SK-N-SH treated with all-trans-retinoic acid at 6 μM for 48 hours (cell line): Measurements from ENCODE around the gene EPDR1.

Experiments used
- GLIS3 ChIP-seq: fragments of 250-450 bp; sonication (Bioruptor Pico); IDR thresholded peaks from 2 replicates; pipeline ENCODE4 v1.5.0; 2020; ENCODE audit warnings: mild to moderate bottlenecking, moderate library complexity
- ISL1 ChIP-seq: fragments of 250-450 bp; sonication (Bioruptor Pico); IDR thresholded peaks from 2 replicates; pipeline ENCODE4 v2.1.2; 2022; ENCODE audit warnings: mild to moderate bottlenecking, moderate library complexity
- OSR1 ChIP-seq: fragments of 250-450 bp; sonication (Bioruptor Pico); IDR thresholded peaks from 2 replicates; pipeline ENCODE4 v1.8.0; 2022; ENCODE audit warnings: moderate library complexity, mild to moderate bottlenecking, inconsistent platforms
- RARB ChIP-seq: fragments of 250-450 bp; sonication (Bioruptor Pico); IDR thresholded peaks from 2 replicates; pipeline ENCODE4 v1.8.0; 2021; ENCODE audit warnings: mild to moderate bottlenecking, moderate library complexity
- TOX ChIP-seq: fragments of 250-450 bp; sonication (Bioruptor Pico); IDR thresholded peaks from 2 replicates; pipeline ENCODE4 v1.8.0; 2021; ENCODE audit warnings: mild to moderate bottlenecking, moderate library complexity, borderline replicate concordance
- ZFP30 ChIP-seq: fragments of 450-650 bp; formaldehyde crosslinking; IDR thresholded peaks from 2 replicates; pipeline ENCODE4 v1.5.0; 2022; ENCODE audit warnings: mild to moderate bottlenecking, moderate library complexity
- ZNF70 ChIP-seq: fragments of 450-650 bp; formaldehyde crosslinking; IDR thresholded peaks from 2 replicates; pipeline ENCODE4 v1.5.0; 2020; ENCODE audit warnings: mild to moderate bottlenecking, moderate library complexity
- TF ChIP-seq, protein P1 (sequence below): fragments of 250-450 bp; sonication (Bioruptor Pico); IDR thresholded peaks from 2 replicates; pipeline ENCODE4 v1.8.0; 2020; ENCODE audit warnings: mild to moderate bottlenecking, moderate library complexity, borderline replicate concordance
- TF ChIP-seq, protein P2 (sequence below): fragments of 250-450 bp; sonication (Bioruptor Pico); IDR thresholded peaks from 2 replicates; pipeline ENCODE4 v1.5.1; 2020; ENCODE audit warnings: low read depth, mild to moderate bottlenecking, moderate library complexity
- TF ChIP-seq, protein P3 (sequence below): fragments of 250-450 bp; sonication (Bioruptor Pico); IDR thresholded peaks from 2 replicates; pipeline ENCODE4 v1.5.0; 2020; ENCODE audit warnings: mild to moderate bottlenecking, moderate library complexity

DNA sequence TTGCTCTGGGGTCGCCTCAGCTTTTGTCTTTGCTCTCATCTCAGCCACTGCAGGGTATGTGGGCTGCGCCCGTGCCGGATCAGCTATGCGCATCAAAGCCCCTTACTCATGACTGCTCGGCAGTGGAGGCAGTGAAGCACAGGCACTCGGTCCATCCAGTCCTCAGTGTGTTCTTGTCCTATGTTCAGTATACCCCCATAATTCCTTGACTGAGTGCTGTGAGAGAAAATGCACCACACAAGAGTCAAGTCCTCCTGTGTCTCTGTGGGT lies 27.4 kb downstream of the EPDR1 start:
- TF ChIP-seq, protein P1, sequence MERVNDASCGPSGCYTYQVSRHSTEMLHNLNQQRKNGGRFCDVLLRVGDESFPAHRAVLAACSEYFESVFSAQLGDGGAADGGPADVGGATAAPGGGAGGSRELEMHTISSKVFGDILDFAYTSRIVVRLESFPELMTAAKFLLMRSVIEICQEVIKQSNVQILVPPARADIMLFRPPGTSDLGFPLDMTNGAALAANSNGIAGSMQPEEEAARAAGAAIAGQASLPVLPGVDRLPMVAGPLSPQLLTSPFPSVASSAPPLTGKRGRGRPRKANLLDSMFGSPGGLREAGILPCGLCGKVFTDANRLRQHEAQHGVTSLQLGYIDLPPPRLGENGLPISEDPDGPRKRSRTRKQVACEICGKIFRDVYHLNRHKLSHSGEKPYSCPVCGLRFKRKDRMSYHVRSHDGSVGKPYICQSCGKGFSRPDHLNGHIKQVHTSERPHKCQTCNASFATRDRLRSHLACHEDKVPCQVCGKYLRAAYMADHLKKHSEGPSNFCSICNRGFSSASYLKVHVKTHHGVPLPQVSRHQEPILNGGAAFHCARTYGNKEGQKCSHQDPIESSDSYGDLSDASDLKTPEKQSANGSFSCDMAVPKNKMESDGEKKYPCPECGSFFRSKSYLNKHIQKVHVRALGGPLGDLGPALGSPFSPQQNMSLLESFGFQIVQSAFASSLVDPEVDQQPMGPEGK: no peak
- TF ChIP-seq RARB (CRISPR knock-in tag) (no peak), ZFP30 (CRISPR knock-in tag) (no peak), TOX (no peak), ISL1 (CRISPR knock-in tag) (no peak), GLIS3 (no peak), OSR1 (CRISPR knock-in tag) (no peak), ZNF70 (no peak)
- TF ChIP-seq, protein P2, sequence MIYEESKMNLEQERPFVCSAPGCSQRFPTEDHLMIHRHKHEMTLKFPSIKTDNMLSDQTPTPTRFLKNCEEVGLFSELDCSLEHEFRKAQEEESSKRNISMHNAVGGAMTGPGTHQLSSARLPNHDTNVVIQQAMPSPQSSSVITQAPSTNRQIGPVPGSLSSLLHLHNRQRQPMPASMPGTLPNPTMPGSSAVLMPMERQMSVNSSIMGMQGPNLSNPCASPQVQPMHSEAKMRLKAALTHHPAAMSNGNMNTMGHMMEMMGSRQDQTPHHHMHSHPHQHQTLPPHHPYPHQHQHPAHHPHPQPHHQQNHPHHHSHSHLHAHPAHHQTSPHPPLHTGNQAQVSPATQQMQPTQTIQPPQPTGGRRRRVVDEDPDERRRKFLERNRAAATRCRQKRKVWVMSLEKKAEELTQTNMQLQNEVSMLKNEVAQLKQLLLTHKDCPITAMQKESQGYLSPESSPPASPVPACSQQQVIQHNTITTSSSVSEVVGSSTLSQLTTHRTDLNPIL (CRISPR knock-in tag): no peak
- TF ChIP-seq, protein P3, sequence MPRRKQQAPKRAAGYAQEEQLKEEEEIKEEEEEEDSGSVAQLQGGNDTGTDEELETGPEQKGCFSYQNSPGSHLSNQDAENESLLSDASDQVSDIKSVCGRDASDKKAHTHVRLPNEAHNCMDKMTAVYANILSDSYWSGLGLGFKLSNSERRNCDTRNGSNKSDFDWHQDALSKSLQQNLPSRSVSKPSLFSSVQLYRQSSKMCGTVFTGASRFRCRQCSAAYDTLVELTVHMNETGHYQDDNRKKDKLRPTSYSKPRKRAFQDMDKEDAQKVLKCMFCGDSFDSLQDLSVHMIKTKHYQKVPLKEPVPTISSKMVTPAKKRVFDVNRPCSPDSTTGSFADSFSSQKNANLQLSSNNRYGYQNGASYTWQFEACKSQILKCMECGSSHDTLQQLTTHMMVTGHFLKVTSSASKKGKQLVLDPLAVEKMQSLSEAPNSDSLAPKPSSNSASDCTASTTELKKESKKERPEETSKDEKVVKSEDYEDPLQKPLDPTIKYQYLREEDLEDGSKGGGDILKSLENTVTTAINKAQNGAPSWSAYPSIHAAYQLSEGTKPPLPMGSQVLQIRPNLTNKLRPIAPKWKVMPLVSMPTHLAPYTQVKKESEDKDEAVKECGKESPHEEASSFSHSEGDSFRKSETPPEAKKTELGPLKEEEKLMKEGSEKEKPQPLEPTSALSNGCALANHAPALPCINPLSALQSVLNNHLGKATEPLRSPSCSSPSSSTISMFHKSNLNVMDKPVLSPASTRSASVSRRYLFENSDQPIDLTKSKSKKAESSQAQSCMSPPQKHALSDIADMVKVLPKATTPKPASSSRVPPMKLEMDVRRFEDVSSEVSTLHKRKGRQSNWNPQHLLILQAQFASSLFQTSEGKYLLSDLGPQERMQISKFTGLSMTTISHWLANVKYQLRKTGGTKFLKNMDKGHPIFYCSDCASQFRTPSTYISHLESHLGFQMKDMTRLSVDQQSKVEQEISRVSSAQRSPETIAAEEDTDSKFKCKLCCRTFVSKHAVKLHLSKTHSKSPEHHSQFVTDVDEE: no peak
